Upper lobe of left lung (tissue), 4 donors: ENCODE data around the gene PARVA.

ENCODE experiments used
- POLR2A ChIP-seq, 4 donors: fragments of 450-650 bp; IDR thresholded peaks; one replicate each; pipeline ENCODE4 v1.5.1; 2016 to 2017; ENCODE audit warnings: antibody characterized with exemption in 4 of 4, mild to moderate bottlenecking in 2 of 4
- TF ChIP-seq, protein P1 (sequence below), 6 experiments: fragments of 450-650 bp in 4 of 6; fragments of 200-600 bp in 2 of 6; sonication (generic) in 2 of 6; IDR thresholded peaks; one replicate each; pipeline ENCODE4 v1.5.1; 2016 to 2019; ENCODE audit warnings: antibody characterized with exemption in 6 of 6

DNA sequence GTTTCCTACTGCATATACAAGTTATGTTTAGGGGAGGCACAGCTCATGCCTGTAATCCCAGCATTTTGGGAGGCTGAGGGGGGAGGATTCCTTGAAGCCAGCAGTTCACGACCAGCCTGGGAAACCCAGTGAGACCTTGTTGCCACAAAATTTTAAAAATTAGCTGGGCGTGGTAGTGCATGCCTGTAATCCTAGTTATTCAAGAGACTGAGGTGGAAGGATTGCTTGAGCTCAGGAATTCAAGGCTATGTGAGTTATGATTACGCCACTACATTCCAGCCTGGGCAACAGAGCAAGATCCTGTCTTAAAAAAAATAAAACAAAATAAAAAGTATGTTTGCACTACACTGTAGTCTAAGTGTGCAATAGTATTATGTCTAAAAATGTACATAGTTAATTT is 188.0 kb downstream of the PARVA start:
- TF ChIP-seq, protein P1, sequence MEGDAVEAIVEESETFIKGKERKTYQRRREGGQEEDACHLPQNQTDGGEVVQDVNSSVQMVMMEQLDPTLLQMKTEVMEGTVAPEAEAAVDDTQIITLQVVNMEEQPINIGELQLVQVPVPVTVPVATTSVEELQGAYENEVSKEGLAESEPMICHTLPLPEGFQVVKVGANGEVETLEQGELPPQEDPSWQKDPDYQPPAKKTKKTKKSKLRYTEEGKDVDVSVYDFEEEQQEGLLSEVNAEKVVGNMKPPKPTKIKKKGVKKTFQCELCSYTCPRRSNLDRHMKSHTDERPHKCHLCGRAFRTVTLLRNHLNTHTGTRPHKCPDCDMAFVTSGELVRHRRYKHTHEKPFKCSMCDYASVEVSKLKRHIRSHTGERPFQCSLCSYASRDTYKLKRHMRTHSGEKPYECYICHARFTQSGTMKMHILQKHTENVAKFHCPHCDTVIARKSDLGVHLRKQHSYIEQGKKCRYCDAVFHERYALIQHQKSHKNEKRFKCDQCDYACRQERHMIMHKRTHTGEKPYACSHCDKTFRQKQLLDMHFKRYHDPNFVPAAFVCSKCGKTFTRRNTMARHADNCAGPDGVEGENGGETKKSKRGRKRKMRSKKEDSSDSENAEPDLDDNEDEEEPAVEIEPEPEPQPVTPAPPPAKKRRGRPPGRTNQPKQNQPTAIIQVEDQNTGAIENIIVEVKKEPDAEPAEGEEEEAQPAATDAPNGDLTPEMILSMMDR (IDR thresholded peaks at IDR 0.05) = no peak
- no peak for TF ChIP-seq POLR2A (IDR thresholded peaks at IDR 0.05)
